SJSA1 (cell line): ENCODE results near the gene PHACTR1. TPM values are rescaled to one million over a fixed set of nuclear protein-coding genes. Genes with fewer than 3 reads are reported as not detected.

ENCODE experiments used
- DNase-seq, 2 experiments: peaks; one replicate each; pipeline ENCODE4 v3.0.0-alpha.2; 2015 to 2020; ENCODE audit warnings: low spot score in 2 of 2, low read depth in 1 of 2
- H3K27ac ChIP-seq: fragments of 250-450 bp; sonication (Bioruptor Pico); 2 replicates; pipeline ENCODE4 v1.5.1; 2020; ENCODE audit warnings: mild to moderate bottlenecking, moderate library complexity
- H3K27me3 ChIP-seq: fragments of 250-450 bp; sonication (Bioruptor Pico); replicated peaks from 2 replicates; pipeline ENCODE4 v1.5.1; 2020; ENCODE audit warnings: mild to moderate bottlenecking, moderate library complexity
- H3K36me3 ChIP-seq: fragments of 250-450 bp; sonication (Bioruptor Pico); 2 replicates; pipeline ENCODE4 v1.5.1; 2020; ENCODE audit warnings: mild to moderate bottlenecking
- H3K4me1 ChIP-seq: fragments of 250-450 bp; sonication (Bioruptor Pico); replicated peaks from 2 replicates; pipeline ENCODE4 v1.6.1; 2021; ENCODE audit warnings: mild to moderate bottlenecking
- H3K4me3 ChIP-seq: fragments of 250-450 bp; sonication (Bioruptor Pico); 2 replicates; pipeline ENCODE4 v1.5.1; 2020; ENCODE audit warnings: mild to moderate bottlenecking
- H3K9me3 ChIP-seq: fragments of 250-450 bp; sonication (Bioruptor Pico); replicated peaks from 2 replicates; pipeline ENCODE4 v1.5.1; 2020; ENCODE audit warnings: mild to moderate bottlenecking
- total RNA-seq: library from RNA; depleted of rRNA; stranded (reverse); fragments of >200 nt; shearing (Covaris generic); gene quantifications from 2 replicates; pipeline ENCODE4 v1.2.3, GENCODE V29; 2014

The PHACTR1 gene
- total RNA-seq, 1 experiment from 2014 or later = 0.37 TPM

GRCh38 chr6:12890171-12890790 is 173.7 kb downstream of the PHACTR1 start:
- no peak for DNase-seq
- H3K9me3 ChIP-seq = peaks cover 7% of the 10 kb centered on the region; the same call in 1 of the 2 replicates
- H3K4me1 ChIP-seq = no peaks in the 10 kb centered on the region
- H3K4me3 ChIP-seq = no peak overlapping the region
- H3K27ac ChIP-seq = no peak overlapping the region
- 0 out of 2 replicates have a peak, but pooled peaks cover 2% of the 10 kb centered on the region for H3K27me3 ChIP-seq
- H3K36me3 ChIP-seq = no peaks in the 10 kb centered on the region

GRCh38 chr6:12891595-12891994 is 175.0 kb downstream of the PHACTR1 start:
- DNase-seq = no peak
- Histone ChIP-seq H3K27ac (no peak overlapping the region), H3K4me3 (no peak overlapping the region), H3K36me3 (no peaks in the 10 kb centered on the region), H3K27me3 (0 out of 2 replicates have a peak, but pooled peaks cover 2% of the 10 kb centered on the region), H3K9me3 (peaks cover 7% of the 10 kb centered on the region; the same call in 1 of the 2 replicates), H3K4me1 (no peaks in the 10 kb centered on the region)

GRCh38 chr6:12892151-12892550 is 175.6 kb downstream of the PHACTR1 start:
- 0 out of 2 replicates have a peak, but pooled peaks cover 2% of the 10 kb centered on the region for H3K27me3 ChIP-seq
- DNase-seq = no peak
- no peaks in the 10 kb centered on the region for H3K4me1 ChIP-seq
- H3K36me3 ChIP-seq = no peaks in the 10 kb centered on the region
- H3K4me3 ChIP-seq = no peak overlapping the region
- H3K9me3 ChIP-seq = peaks cover 7% of the 10 kb centered on the region; the same call in 1 of the 2 replicates
- no peak overlapping the region for H3K27ac ChIP-seq

- DNase-seq = no peak
These were observed 176.5 kb downstream of the PHACTR1 start for GRCh38 chr6:12893036-12893435.

GRCh38 chr6:12895721-12896120 is 179.2 kb downstream of the PHACTR1 start:
- Histone ChIP-seq H3K27me3 (no peaks in the 10 kb centered on the region), H3K4me3 (no peak overlapping the region), H3K36me3 (no peaks in the 10 kb centered on the region), H3K27ac (no peak overlapping the region), H3K4me1 (no peaks in the 10 kb centered on the region), H3K9me3 (peaks cover 7% of the 10 kb centered on the region; the same call in 1 of the 2 replicates)
- DNase-seq = no peak

More at GRCh38 chr6:12893036-12893435, 176.5 kb downstream of the PHACTR1 start:
- H3K27me3 ChIP-seq = 0 out of 2 replicates have a peak, but pooled peaks cover 2% of the 10 kb centered on the region
- no peaks in the 10 kb centered on the region for H3K36me3 ChIP-seq
- no peaks in the 10 kb centered on the region for H3K4me1 ChIP-seq
- no peak overlapping the region for H3K4me3 ChIP-seq
- H3K9me3 ChIP-seq = peaks cover 7% of the 10 kb centered on the region; the same call in 1 of the 2 replicates
- no peak overlapping the region for H3K27ac ChIP-seq

- Histone ChIP-seq H3K27ac (no peak overlapping the region), H3K4me1 (no peaks in the 10 kb centered on the region), H3K36me3 (no peaks in the 10 kb centered on the region), H3K9me3 (peaks cover 5% of the 10 kb centered on the region; the same call in 1 of the 2 replicates), H3K4me3 (no peak overlapping the region), H3K27me3 (no peaks in the 10 kb centered on the region)
- no peak for DNase-seq
These were observed 179.7 kb downstream of the PHACTR1 start for GRCh38 chr6:12896208-12896733.

GRCh38 chr6:12898603-12899002 is 182.0 kb downstream of the PHACTR1 start:
- Histone ChIP-seq H3K27ac (no peak overlapping the region), H3K27me3 (no peaks in the 10 kb centered on the region)

GRCh38 chr6:12899046-12899833 is 182.7 kb downstream of the PHACTR1 start:
- no peak for DNase-seq
- Histone ChIP-seq H3K4me1 (no peaks in the 10 kb centered on the region), H3K27ac (no peak overlapping the region), H3K27me3 (no peaks in the 10 kb centered on the region), H3K4me3 (no peak overlapping the region), H3K9me3 (no peaks in the 10 kb centered on the region), H3K36me3 (no peaks in the 10 kb centered on the region)

More at GRCh38 chr6:12898603-12899002, 182.0 kb downstream of the PHACTR1 start:
- Histone ChIP-seq H3K4me1 (no peaks in the 10 kb centered on the region), H3K4me3 (no peak overlapping the region), H3K9me3 (no peaks in the 10 kb centered on the region), H3K36me3 (no peaks in the 10 kb centered on the region)
- no peak for DNase-seq

- no peak overlapping the region for H3K4me3 ChIP-seq
- no peaks in the 10 kb centered on the region for H3K36me3 ChIP-seq
- no peak overlapping the region for H3K27ac ChIP-seq
- no peaks in the 10 kb centered on the region for H3K4me1 ChIP-seq
- no peaks in the 10 kb centered on the region for H3K9me3 ChIP-seq
- no peak for DNase-seq
- 0 out of 2 replicates have a peak, but pooled peaks cover 6% of the 10 kb centered on the region for H3K27me3 ChIP-seq
These were observed 186.7 kb downstream of the PHACTR1 start for GRCh38 chr6:12903246-12903645.

GRCh38 chr6:12909833-12910232 is 193.3 kb downstream of the PHACTR1 start:
- no peak overlapping the region for H3K27ac ChIP-seq
- 0 out of 2 replicates have a peak, but pooled peaks cover 6% of the 10 kb centered on the region for H3K27me3 ChIP-seq
- no peaks in the 10 kb centered on the region for H3K36me3 ChIP-seq
- no peak for DNase-seq
- H3K4me1 ChIP-seq = no peaks in the 10 kb centered on the region
- no peak overlapping the region for H3K4me3 ChIP-seq
- no peaks in the 10 kb centered on the region for H3K9me3 ChIP-seq

- Histone ChIP-seq H3K9me3 (no peaks in the 10 kb centered on the region), H3K36me3 (no peaks in the 10 kb centered on the region), H3K4me3 (no peak overlapping the region), H3K27ac (no peak overlapping the region), H3K27me3 (no peaks in the 10 kb centered on the region), H3K4me1 (no peaks in the 10 kb centered on the region)
- peak in 1 of 2 experiments; percentile 12 for DNase-seq
These were observed 194.9 kb downstream of the PHACTR1 start for GRCh38 chr6:12911427-12911826.

GRCh38 chr6:12913201-12913600 is 196.6 kb downstream of the PHACTR1 start:
- Histone ChIP-seq H3K4me3 (no peak overlapping the region), H3K36me3 (no peaks in the 10 kb centered on the region), H3K27ac (no peak overlapping the region), H3K27me3 (no peaks in the 10 kb centered on the region), H3K4me1 (no peaks in the 10 kb centered on the region), H3K9me3 (no peaks in the 10 kb centered on the region)
- DNase-seq = no peak

- Histone ChIP-seq H3K4me1 (no peaks in the 10 kb centered on the region), H3K36me3 (no peaks in the 10 kb centered on the region), H3K27me3 (no peaks in the 10 kb centered on the region; the same call in 1 of the 2 replicates), H3K27ac (no peak overlapping the region), H3K9me3 (no peaks in the 10 kb centered on the region), H3K4me3 (no peak overlapping the region)
- DNase-seq = no peak
These were observed 199.4 kb downstream of the PHACTR1 start for GRCh38 chr6:12916006-12916405.
